ENCODE data around the gene DNLZ.

DNLZ gene

DNA sequence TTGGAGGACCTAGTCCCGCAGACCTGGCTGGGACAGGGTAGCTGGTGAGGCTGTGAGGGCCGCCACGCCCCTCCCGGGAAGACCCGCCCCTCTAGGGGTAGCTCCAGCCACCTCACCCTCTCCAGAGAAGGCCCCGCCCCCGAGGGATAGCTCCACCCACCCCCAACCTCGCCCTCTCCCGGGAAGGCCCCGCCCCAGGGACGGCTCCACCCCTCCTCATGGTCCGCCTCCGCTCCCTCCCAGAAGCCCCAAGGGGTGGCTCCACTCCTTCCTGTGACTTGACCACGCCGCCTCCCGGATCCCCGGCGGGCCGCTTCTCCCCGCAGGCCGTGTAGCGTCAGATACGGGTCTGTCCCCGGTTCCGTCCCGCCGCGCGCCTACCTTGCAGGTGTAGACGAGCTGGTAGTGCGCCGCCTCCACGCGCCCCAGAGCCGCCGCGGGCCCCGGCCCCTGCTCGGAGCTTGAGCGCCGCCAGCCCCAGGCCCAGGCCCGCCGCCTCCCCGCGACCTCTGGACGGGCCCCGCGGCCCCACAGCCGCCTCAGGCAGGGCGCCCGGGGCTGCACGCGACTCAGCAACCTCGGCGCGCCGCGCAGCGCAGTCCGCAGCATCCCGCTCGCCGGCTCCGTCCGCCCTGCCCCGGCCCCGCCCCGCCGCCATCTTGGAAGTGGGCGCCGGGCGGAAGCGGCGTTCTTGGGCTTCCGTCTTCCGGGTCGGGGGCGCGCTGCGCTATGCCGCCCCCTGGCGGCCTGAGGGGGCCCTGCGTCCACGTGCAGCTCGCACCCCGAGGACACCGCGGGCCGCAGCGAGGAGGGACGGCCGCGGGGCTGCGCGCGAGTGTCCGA lies at the start of gene DNLZ:
Gene DNLZ, minus strand, starts transcription at position 639 of the 843 bp plus-strand sequence. Its CDS starts 30 bp downstream, at position 609.
- H3K4me1 ChIP-seq (ENCODE audit: control insufficient read depth, low read length): peaks cover 18% of the 10 kb centered on the region
- H3K27ac ChIP-seq (ENCODE audit: low read depth, low read length): peak within 1 kb of the TSS; percentile 63
- peak within 1 kb of the TSS; percentile 73 for H3K4me2 ChIP-seq (ENCODE audit: low read length)
- H3K4me3 ChIP-seq (ENCODE audit: low read length): peak within 1 kb of the TSS; percentile 82
- no peak for TF ChIP-seq EZH2phosphoT487 (IDR thresholded peaks at IDR 0.05; ENCODE audit: borderline replicate concordance, low read length)
- TF ChIP-seq, protein P1, sequence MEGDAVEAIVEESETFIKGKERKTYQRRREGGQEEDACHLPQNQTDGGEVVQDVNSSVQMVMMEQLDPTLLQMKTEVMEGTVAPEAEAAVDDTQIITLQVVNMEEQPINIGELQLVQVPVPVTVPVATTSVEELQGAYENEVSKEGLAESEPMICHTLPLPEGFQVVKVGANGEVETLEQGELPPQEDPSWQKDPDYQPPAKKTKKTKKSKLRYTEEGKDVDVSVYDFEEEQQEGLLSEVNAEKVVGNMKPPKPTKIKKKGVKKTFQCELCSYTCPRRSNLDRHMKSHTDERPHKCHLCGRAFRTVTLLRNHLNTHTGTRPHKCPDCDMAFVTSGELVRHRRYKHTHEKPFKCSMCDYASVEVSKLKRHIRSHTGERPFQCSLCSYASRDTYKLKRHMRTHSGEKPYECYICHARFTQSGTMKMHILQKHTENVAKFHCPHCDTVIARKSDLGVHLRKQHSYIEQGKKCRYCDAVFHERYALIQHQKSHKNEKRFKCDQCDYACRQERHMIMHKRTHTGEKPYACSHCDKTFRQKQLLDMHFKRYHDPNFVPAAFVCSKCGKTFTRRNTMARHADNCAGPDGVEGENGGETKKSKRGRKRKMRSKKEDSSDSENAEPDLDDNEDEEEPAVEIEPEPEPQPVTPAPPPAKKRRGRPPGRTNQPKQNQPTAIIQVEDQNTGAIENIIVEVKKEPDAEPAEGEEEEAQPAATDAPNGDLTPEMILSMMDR (IDR thresholded peaks at IDR 0.05; ENCODE audit: low read depth, low read length, poor library complexity, severe bottlenecking): peak; percentile 92
- H4K20me1 ChIP-seq (ENCODE audit: control insufficient read depth, insufficient read depth, low read depth, low read length): no peaks in the 10 kb centered on the region
- H3K79me2 ChIP-seq (ENCODE audit: control insufficient read depth, low read length): peaks cover 5% of the 10 kb centered on the region; the same call in 1 of the 2 replicates
- no peaks in the 10 kb centered on the region for H3K9me2 ChIP-seq (replicated peaks; ENCODE audit: control insufficient read depth, low read length)
- no peaks in the 10 kb centered on the region for H3K36me3 ChIP-seq (ENCODE audit: control insufficient read depth, low read length)
- H3F3A ChIP-seq (ENCODE audit: control insufficient read depth, insufficient read depth): no peaks in the 10 kb centered on the region
- no peaks in the 10 kb centered on the region for H3K9me3 ChIP-seq (ENCODE audit: control insufficient read depth, insufficient read depth, low read length)
- no peaks in the 10 kb centered on the region for H3K27me3 ChIP-seq (ENCODE audit: control insufficient read depth, low read length)

DNA sequence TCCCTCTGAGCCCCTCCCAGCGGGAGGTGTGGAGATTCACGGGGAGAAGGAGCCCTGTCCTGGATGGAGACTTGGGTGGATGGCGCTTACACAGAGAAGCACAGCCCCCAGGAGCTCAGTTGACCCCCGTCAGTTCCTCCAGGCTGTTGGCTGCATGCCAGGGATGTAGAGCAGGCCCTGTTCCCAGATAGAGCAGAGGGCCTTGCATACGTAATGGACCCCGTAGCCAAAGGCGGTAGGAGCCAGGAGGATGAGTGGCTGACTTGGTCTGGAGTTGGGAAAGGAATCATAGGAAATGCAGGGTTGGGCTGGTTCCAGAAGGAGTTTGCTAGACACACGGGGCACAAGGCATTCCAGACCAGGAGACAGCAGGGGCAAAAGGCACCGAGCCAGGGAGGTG lies 49.4 kb upstream of the DNLZ start:
- no peak overlapping the region for H3K4me2 ChIP-seq (ENCODE audit: low read length)
- peaks cover 16% of the 10 kb centered on the region; the same call in 1 of the 2 replicates for H4K20me1 ChIP-seq (ENCODE audit: control insufficient read depth, insufficient read depth, low read depth, low read length)
- no peak overlapping the region for H3K27ac ChIP-seq (ENCODE audit: low read depth, low read length)
- peaks cover 81% of the 10 kb centered on the region for H3K36me3 ChIP-seq (ENCODE audit: control insufficient read depth, low read length)
- TF ChIP-seq, protein P1 (IDR thresholded peaks at IDR 0.05; ENCODE audit: low read depth, low read length, poor library complexity, severe bottlenecking): no peak
- H3K4me3 ChIP-seq (ENCODE audit: low read length): no peak overlapping the region
- peaks cover 63% of the 10 kb centered on the region for H3K79me2 ChIP-seq (ENCODE audit: control insufficient read depth, low read length)
- H3F3A ChIP-seq (ENCODE audit: control insufficient read depth, insufficient read depth): no peaks in the 10 kb centered on the region
- H3K9me2 ChIP-seq (replicated peaks; ENCODE audit: control insufficient read depth, low read length): no peaks in the 10 kb centered on the region
- H3K4me1 ChIP-seq (ENCODE audit: control insufficient read depth, low read length): peaks cover 33% of the 10 kb centered on the region
- H3K9me3 ChIP-seq (ENCODE audit: control insufficient read depth, insufficient read depth, low read length): no peaks in the 10 kb centered on the region
- H3K27me3 ChIP-seq (ENCODE audit: control insufficient read depth, low read length): no peaks in the 10 kb centered on the region

DNA sequence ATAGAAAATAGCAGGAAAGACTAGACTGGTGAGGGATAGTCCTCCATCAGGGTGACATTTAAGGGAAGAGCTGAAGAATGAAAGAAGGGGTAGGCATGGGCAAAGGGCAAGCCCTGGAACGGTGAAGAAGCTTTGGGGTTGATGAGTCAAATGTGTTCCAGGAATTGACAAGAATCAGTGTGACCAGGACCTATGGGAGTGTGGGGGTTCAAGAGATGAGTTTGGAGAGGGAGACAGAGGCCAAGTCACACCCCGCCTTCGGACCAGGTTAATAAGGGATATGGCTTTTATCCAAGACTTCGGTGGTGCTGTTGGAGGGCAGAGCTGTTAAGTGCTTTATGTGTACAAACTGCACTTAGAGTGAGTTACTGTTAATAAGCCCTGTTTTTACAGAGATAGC lies 47.8 kb upstream of the DNLZ start:
- Histone ChIP-seq H3K9me2 (replicated peaks; ENCODE audit: control insufficient read depth, low read length) (no peaks in the 10 kb centered on the region), H3K27me3 (ENCODE audit: control insufficient read depth, low read length) (no peaks in the 10 kb centered on the region), H3K9me3 (ENCODE audit: control insufficient read depth, insufficient read depth, low read length) (no peaks in the 10 kb centered on the region), H3K36me3 (ENCODE audit: control insufficient read depth, low read length) (peaks cover 81% of the 10 kb centered on the region), H3K27ac (ENCODE audit: low read depth, low read length) (no peak overlapping the region), H4K20me1 (ENCODE audit: control insufficient read depth, insufficient read depth, low read depth, low read length) (peaks cover 16% of the 10 kb centered on the region; the same call in 1 of the 2 replicates), H3K4me2 (ENCODE audit: low read length) (peak overlapping the region; percentile 82), H3F3A (ENCODE audit: control insufficient read depth, insufficient read depth) (no peaks in the 10 kb centered on the region), H3K4me3 (ENCODE audit: low read length) (peak overlapping the region; percentile 79), H3K79me2 (ENCODE audit: control insufficient read depth, low read length) (peaks cover 73% of the 10 kb centered on the region), H3K4me1 (ENCODE audit: control insufficient read depth, low read length) (peaks cover 36% of the 10 kb centered on the region)
- TF ChIP-seq, protein P1 (IDR thresholded peaks at IDR 0.05; ENCODE audit: low read depth, low read length, poor library complexity, severe bottlenecking): no peak
- no peak for TF ChIP-seq EZH2phosphoT487 (IDR thresholded peaks at IDR 0.05; ENCODE audit: borderline replicate concordance, low read length)
